Body of pancreas (tissue), 4 donors: ENCODE data around the gene CCDC7. TPM values are rescaled to one million over a fixed set of nuclear protein-coding genes. Genes with fewer than 3 reads are reported as not detected.

Experiments
- ATAC-seq: fragments of 150-250 bp; one replicate; pipeline ENCODE4 v1.9.1; 2016
- DNase-seq, 4 donors: peaks; one replicate each; pipeline ENCODE4 v3.0.0-alpha.2; 2019
- H3K27ac ChIP-seq, 4 donors: fragments of 200-600 bp; sonication (generic); 1 replicate in 3 of 4; 2 replicates in 1 of 4; pipeline versions ENCODE4 v1.5.1 to v1.6.1; 2016 to 2019; ENCODE audit warnings: mild to moderate bottlenecking in 1 of 4, mixed read lengths in 1 of 4, moderate library complexity in 1 of 4
- H3K27me3 ChIP-seq, 2 donors: fragments of 200-600 bp; sonication (generic); one replicate each; pipeline ENCODE4 v1.6.0; 2016; ENCODE audit warnings: mild to moderate bottlenecking in 1 of 2
- H3K36me3 ChIP-seq, 2 donors: fragments of 200-600 bp; sonication (generic); replicated peaks in 1 of 2; 2 replicates each; pipeline ENCODE4 v1.5.1; 2016; ENCODE audit warnings: low read depth in 2 of 2; ENCODE audit not compliant: insufficient read depth in 1 of 2
- H3K4me1 ChIP-seq: fragments of 200-600 bp; sonication (generic); one replicate; pipeline ENCODE4 v1.6.0; 2016
- H3K4me3 ChIP-seq, 2 donors: fragments of 200-600 bp; sonication (generic); 1 replicate in 1 of 2; 2 replicates in 1 of 2; pipeline ENCODE4 v1.5.1; 2016 to 2019
- H3K9me3 ChIP-seq, 3 donors: fragments of 200-600 bp; sonication (generic); 1 replicate in 2 of 3; 2 replicates in 1 of 3; pipeline ENCODE4 v1.5.1; 2016
- CTCF ChIP-seq, 7 experiments: fragments of 450-650 bp in 4 of 7; fragments of 200-600 bp in 3 of 7; sonication (generic) in 3 of 7; IDR thresholded peaks; one replicate each; pipeline ENCODE4 v1.5.1; 2016 to 2019; ENCODE audit warnings: antibody characterized with exemption in 7 of 7
- POLR2A ChIP-seq, 3 donors: fragments of 450-650 bp; IDR thresholded peaks; one replicate each; pipeline ENCODE4 v1.6.1; 2016; ENCODE audit warnings: antibody characterized with exemption in 3 of 3, mild to moderate bottlenecking in 2 of 3
- WGBS, 2 donors: methylation state at CpG; one replicate each; pipeline ENCODE4 v1.1.5; 2017; 5-methylcytosine and 5-hydroxymethylcytosine counted together
- intact Hi-C: fragments of 100-400 bp; cut with DNase I; formaldehyde crosslinking; loops from one replicate; pipeline ENCODE4 v1.15.1; 2023
- total RNA-seq, 2 donors: library from RNA; depleted of rRNA; stranded (reverse); fragments of >200 nt; gene quantifications; one replicate each; pipeline ENCODE4 v1.1.0, GENCODE V29; 2016

CCDC7 gene
- total RNA-seq, 2 donors from 2014 or later: 4.3 to 23.6 TPM

- DNase-seq: no peak
- intact Hi-C loops: no loop called here
- 91 to 93% methylated on average over 5 of the region's 5 CpGs for WGBS, 2 donors
- no peak for ATAC-seq
- H3K9me3 ChIP-seq: no peaks in the 10 kb centered on the region
- TF ChIP-seq CTCF (IDR thresholded peaks at IDR 0.05): no peak
- no peak for TF ChIP-seq POLR2A (IDR thresholded peaks at IDR 0.05)
- no peak overlapping the region for H3K4me3 ChIP-seq
- H3K36me3 ChIP-seq: no peaks in the 10 kb centered on the region
- no peaks in the 10 kb centered on the region for H3K27me3 ChIP-seq
- no peak overlapping the region for H3K27ac ChIP-seq
- H3K4me1 ChIP-seq: no peaks in the 10 kb centered on the region
Observed at GRCh38 chr10:32408690-32409089, 37.2 kb upstream of the CCDC7 start.

DNA sequence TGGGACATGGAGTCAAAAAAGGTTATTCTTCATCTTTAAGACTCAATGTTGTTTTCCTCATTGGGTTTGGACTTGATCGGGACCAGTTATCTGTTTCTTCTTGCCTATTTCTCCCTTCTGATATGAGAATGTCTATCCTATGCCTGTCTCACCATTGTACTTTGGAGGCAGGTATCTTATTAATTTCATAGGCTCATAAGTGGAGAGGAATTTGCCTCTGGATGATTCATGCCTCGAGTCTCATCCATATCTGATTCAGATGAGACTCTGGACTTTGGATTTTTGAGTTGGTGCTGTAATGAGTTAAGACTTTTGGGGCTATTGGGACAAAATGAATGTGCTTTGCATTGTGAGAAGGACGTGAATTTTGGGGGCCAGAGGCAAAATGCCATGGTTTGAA, 36.2 kb upstream of the CCDC7 start:
- Histone ChIP-seq H3K4me1 (no peaks in the 10 kb centered on the region), H3K27me3 (no peaks in the 10 kb centered on the region), H3K36me3 (no peaks in the 10 kb centered on the region), H3K9me3 (no peaks in the 10 kb centered on the region), H3K27ac (no peak overlapping the region), H3K4me3 (no peak overlapping the region)
- TF ChIP-seq POLR2A (IDR thresholded peaks at IDR 0.05) (no peak), CTCF (IDR thresholded peaks at IDR 0.05) (no peak)
- WGBS, 2 donors: 77 to 80% methylated on average over 3 of the region's 3 CpGs
- ATAC-seq (no peak), DNase-seq (no peak)
- intact Hi-C loops: no loop called here

DNA sequence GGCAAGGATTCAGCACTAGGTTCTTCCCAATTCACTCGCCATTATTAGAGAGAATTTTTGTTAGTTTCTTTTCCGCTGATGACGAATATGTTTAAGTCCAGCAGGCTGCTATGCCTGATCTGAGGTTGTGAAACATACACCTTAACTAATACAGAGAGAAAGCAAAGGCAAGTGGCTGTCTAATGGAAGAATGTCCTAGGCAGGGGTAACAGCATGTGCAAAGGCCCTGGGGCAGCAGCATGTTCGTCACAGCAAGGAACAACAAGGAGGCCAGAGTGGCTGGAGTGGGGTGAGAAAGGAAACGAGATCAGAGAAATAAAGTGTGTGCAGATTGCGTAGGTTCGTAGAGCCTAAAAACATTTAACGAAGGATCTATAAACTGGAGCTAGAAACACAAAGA, 35.4 kb upstream of the CCDC7 start:
- no peak overlapping the region for H3K4me3 ChIP-seq
- H3K36me3 ChIP-seq: no peaks in the 10 kb centered on the region
- WGBS, 2 donors: 91 to 92% methylated on average over 8 of the region's 8 CpGs
- ATAC-seq (no peak), DNase-seq (no peak)
- intact Hi-C loops: no loop called here
- H3K27ac ChIP-seq: no peak overlapping the region
- TF ChIP-seq CTCF (IDR thresholded peaks at IDR 0.05) (no peak), POLR2A (IDR thresholded peaks at IDR 0.05) (no peak)
- no peaks in the 10 kb centered on the region for H3K27me3 ChIP-seq
- H3K9me3 ChIP-seq: no peaks in the 10 kb centered on the region
- H3K4me1 ChIP-seq: no peaks in the 10 kb centered on the region

DNA sequence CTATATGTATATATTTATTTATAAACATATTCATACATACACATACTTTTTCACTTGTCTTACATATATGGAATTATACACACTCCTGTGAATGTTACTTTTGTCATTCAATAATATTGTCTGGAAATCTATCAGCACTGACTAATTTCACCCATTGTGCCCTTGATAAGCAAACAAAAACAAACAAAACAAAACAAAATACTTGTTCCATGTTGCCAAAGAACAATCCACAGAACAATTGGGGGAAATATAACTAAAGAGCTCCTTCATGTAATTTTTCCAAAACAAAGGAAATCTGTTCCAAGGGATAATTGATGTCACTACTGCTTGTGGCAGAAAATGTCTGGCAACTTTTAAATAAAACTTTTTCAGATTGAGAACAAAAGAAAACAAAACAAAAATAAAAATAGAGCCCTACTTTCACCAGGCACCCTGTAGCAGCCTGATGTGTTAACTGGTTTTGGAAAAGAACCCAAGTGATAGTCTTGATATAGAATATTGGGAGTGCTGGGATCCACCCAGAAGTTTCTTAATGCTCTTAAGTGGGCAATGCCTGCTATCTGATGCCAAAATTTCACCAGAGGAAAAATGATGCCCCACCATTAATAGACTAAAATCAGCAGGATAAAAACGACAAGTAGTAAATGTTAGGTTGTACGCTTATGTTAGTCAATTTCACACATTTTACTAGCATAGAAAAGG, 34.0 kb upstream of the CCDC7 start:
- no peak overlapping the region for H3K27ac ChIP-seq
- no peaks in the 10 kb centered on the region for H3K27me3 ChIP-seq
- no peak for ATAC-seq

More for the DNA sequence above, 34.0 kb upstream of the CCDC7 start:
- Histone ChIP-seq H3K4me3 (no peak overlapping the region), H3K9me3 (no peaks in the 10 kb centered on the region), H3K4me1 (no peaks in the 10 kb centered on the region), H3K36me3 (no peaks in the 10 kb centered on the region)
- intact Hi-C loops: no loop called here
- TF ChIP-seq POLR2A (IDR thresholded peaks at IDR 0.05): no peak
- no peak for TF ChIP-seq CTCF (IDR thresholded peaks at IDR 0.05)
- DNase-seq: no peak
- WGBS, 2 donors: 52 to 54% methylated on average over 2 of the region's 2 CpGs
